ENCODE measurements around the gene DNAJA4. TPM values are rescaled to one million over a fixed set of nuclear protein-coding genes. Genes with fewer than 3 reads are reported as not detected.

DNAJA4 gene
- total and polyA plus RNA-seq, 2 experiments from 2014 or later = 5.0 to 12.5 TPM

GRCh38 chr15:78241017-78241416, 23.3 kb upstream of the DNAJA4 start:
- no peak overlapping the region for H3K4me2 ChIP-seq
- peak; percentile 87 for ATAC-seq

DNA sequence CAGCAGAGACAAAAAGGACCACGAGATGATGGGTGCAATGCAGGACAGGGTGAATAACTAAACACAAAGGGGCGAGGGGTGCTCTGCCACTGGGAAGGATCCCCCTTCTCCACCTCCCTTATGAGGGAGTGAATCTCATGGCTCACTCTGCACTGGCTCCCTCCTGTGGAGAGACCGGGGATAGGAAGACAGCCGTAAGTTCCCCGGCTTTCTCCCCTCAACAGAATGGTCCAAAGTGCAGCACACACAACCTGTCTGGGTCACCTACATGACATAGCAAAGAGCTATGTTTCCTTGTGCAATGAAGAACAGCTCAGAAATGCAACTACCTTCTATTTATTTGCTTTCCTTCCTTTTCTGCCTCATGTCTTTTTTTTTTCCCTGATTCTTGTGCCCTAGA, 22.2 kb upstream of the DNAJA4 start:
- Histone ChIP-seq H3K9me2 (ENCODE audit: insufficient read depth) (no peaks in the 10 kb centered on the region), H3K4me2 (no peak overlapping the region), H4K20me1 (replicated peaks; ENCODE audit: insufficient read depth) (no peaks in the 10 kb centered on the region), H3K79me2 (replicated peaks; ENCODE audit: insufficient read depth) (no peaks in the 10 kb centered on the region), H3F3A (replicated peaks; ENCODE audit: low read depth) (no peaks in the 10 kb centered on the region), H3K4me1 (ENCODE audit: insufficient read depth) (peaks cover 25% of the 10 kb centered on the region), H2AFZ (no peak overlapping the region; the same call in 1 of the 2 replicates), H3K36me3 (ENCODE audit: insufficient read depth) (no peaks in the 10 kb centered on the region), H3K4me3 (no peak overlapping the region), H3K27ac (ENCODE audit: low read depth) (0 out of 2 replicates have a peak overlapping the region, but pooled peaks have one; percentile 34), H3K27me3 (ENCODE audit: insufficient read depth) (no peaks in the 10 kb centered on the region)
- ATAC-seq (peak; percentile 64), DNase-seq (ENCODE audit: low spot score) (peak; percentile 79)
- H3K4me3 Mint-ChIP-seq = no peak overlapping the region
- no peak overlapping the region for H3K27ac Mint-ChIP-seq
- H3K9me3 Mint-ChIP-seq = peaks cover 9% of the 10 kb centered on the region; the same call in 2 of the 3 replicates
- H3K4me1 Mint-ChIP-seq = peaks cover 30% of the 10 kb centered on the region
- TF ChIP-seq POLR2AphosphoS5 (IDR thresholded peaks at IDR 0.05; ENCODE audit: low read depth) (no peak), JUNB (IDR thresholded peaks at IDR 0.05; ENCODE audit: unreplicated experiment) (no peak), NANOG (IDR thresholded peaks at IDR 0.05; ENCODE audit: borderline replicate concordance) (no peak), EZH2phosphoT487 (IDR thresholded peaks at IDR 0.05; ENCODE audit: unreplicated experiment) (no peak), ZNF114 (CRISPR knock-in tag; IDR thresholded peaks at IDR 0.05) (no peak), STAT1 (IDR thresholded peaks at IDR 0.05; ENCODE audit: unreplicated experiment) (no peak), EZH2 (IDR thresholded peaks at IDR 0.05; ENCODE audit: low read depth, unreplicated experiment) (no peak)
- TF ChIP-seq, protein P1, sequence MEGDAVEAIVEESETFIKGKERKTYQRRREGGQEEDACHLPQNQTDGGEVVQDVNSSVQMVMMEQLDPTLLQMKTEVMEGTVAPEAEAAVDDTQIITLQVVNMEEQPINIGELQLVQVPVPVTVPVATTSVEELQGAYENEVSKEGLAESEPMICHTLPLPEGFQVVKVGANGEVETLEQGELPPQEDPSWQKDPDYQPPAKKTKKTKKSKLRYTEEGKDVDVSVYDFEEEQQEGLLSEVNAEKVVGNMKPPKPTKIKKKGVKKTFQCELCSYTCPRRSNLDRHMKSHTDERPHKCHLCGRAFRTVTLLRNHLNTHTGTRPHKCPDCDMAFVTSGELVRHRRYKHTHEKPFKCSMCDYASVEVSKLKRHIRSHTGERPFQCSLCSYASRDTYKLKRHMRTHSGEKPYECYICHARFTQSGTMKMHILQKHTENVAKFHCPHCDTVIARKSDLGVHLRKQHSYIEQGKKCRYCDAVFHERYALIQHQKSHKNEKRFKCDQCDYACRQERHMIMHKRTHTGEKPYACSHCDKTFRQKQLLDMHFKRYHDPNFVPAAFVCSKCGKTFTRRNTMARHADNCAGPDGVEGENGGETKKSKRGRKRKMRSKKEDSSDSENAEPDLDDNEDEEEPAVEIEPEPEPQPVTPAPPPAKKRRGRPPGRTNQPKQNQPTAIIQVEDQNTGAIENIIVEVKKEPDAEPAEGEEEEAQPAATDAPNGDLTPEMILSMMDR (conservative IDR thresholded peaks at IDR 0.05; ENCODE audit: low read depth in 2 of 2) = peak; percentile 69 to 78
- H3K36me3 Mint-ChIP-seq (ENCODE audit: low read depth) = no peaks in the 10 kb centered on the region
- H3K27me3 Mint-ChIP-seq (ENCODE audit: insufficient read depth, low read depth, poor library complexity) = peaks cover 15% of the 10 kb centered on the region

More at GRCh38 chr15:78241017-78241416, 23.3 kb upstream of the DNAJA4 start:
- H3K4me1 ChIP-seq (ENCODE audit: insufficient read depth) = peaks cover 25% of the 10 kb centered on the region
- no peaks in the 10 kb centered on the region for H3K36me3 ChIP-seq (ENCODE audit: insufficient read depth)
- peaks cover 30% of the 10 kb centered on the region for H3K4me1 Mint-ChIP-seq
- no peaks in the 10 kb centered on the region for H3F3A ChIP-seq (replicated peaks; ENCODE audit: low read depth)
- no peak overlapping the region for H3K4me3 ChIP-seq
- DNase-seq (ENCODE audit: low spot score) = peak; percentile 91
- H3K36me3 Mint-ChIP-seq (ENCODE audit: low read depth) = no peaks in the 10 kb centered on the region
- H3K4me3 Mint-ChIP-seq = no peak overlapping the region
- H3K27ac ChIP-seq (ENCODE audit: low read depth) = no peak overlapping the region
- H3K27ac Mint-ChIP-seq = no peak overlapping the region
- peaks cover 3% of the 10 kb centered on the region; the same call in 1 of the 3 replicates for H3K9me3 Mint-ChIP-seq
- H3K79me2 ChIP-seq (replicated peaks; ENCODE audit: insufficient read depth) = no peaks in the 10 kb centered on the region
- TF ChIP-seq JUNB (IDR thresholded peaks at IDR 0.05; ENCODE audit: unreplicated experiment) (no peak), POLR2AphosphoS5 (IDR thresholded peaks at IDR 0.05; ENCODE audit: low read depth) (no peak)
- TF ChIP-seq, protein P1 (conservative IDR thresholded peaks at IDR 0.05; ENCODE audit: low read depth in 2 of 2) = peak; percentile 74 to 91
- peaks cover 15% of the 10 kb centered on the region for H3K27me3 Mint-ChIP-seq (ENCODE audit: insufficient read depth, low read depth, poor library complexity)
- peak overlapping the region; percentile 86 for H2AFZ ChIP-seq
- no peaks in the 10 kb centered on the region for H3K27me3 ChIP-seq (ENCODE audit: insufficient read depth)
- H3K9me2 ChIP-seq (ENCODE audit: insufficient read depth) = peaks cover 3% of the 10 kb centered on the region; the same call in 1 of the 2 replicates
- no peaks in the 10 kb centered on the region for H4K20me1 ChIP-seq (replicated peaks; ENCODE audit: insufficient read depth)
